HG02970 (cell line): ENCODE results near the gene KCNB1.

Experiments used
- ATAC-seq: cut with Tn5 transposase; IDR thresholded peaks from one replicate; pipeline ENCODE4 v1.9.1; 2021; ENCODE audit warnings: mild to moderate bottlenecking, moderate library complexity, moderate number of reproducible peaks; ENCODE audit not compliant: unreplicated experiment, low FRiP score

Gene KCNB1

DNA sequence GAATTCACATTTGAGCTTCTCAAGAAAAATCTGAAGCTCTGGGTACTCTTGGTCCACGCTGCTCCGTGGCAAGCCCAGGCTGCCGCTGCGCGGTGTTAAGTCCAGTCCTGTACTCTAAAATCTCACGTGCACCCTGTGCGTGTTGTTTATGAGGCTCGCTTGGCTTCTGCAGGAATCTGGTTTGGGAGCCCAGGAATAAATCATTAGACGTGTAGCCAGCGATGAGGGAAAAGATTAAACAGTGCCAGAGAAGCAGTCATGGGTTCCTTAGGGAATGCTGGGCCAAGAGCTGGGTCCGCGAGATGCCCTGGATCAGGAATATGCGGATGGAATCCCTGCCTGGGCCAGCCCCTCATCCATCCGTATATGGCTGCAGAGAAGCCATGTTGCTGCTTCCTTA is 87.3 kb downstream of the KCNB1 start:
- no peak for ATAC-seq

DNA sequence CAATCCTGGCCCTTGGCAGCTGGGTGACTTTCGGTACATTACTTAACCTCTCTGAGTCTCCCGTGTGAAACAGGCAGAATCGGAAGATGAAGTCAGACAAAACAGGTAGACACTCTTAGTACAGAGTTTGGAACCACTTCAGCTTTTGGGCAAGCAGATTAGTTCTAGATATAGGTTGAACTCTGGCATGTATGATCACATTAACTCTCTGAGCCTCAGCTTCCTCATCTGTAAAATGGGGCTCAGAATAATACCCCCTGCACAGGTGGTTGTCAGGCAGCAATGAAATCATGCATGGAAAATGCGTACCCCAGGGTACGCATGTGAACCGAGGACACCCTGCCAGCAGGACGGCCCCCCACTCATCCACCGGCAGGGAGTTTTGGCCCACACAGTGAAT is 87.7 kb downstream of the KCNB1 start:
- no peak for ATAC-seq

DNA sequence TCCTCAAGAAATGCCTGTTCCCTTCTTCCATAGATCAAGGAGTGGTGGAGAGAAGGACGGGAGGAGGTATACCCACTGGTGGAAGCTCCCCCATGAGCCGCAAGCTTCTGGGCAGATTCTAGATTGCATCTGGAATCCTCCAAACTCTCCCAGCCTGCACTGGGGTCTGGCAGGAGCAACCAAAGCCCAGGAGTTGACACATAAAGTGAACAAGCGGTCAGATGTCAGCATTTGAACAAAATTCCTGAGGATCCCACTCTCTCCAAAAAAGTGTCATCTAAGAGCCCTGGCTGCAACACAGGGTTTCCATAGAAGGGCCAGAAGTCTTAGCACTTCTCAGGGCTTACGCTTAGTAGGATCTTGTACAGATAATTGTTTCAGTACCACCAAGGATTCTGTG is 88.2 kb downstream of the KCNB1 start:
- no peak for ATAC-seq

DNA sequence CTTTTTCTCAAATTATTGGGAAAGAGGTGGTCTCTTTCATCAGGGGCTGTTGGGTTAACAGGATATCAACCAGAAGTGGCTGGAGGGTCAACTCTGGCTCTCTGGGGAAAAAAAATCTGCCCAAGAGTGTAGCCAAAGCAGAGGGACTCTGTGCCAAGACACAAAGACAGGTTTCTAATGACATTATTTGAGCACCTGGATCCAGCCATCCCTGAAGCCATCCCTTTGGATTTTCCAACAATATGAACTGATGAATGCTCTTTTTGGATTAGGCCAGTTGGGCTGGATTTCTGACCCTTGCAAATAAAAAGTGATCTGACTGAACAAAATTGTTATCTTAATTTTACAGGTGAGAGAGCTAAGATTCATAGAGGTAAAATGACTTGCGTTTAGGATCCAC is 88.7 kb downstream of the KCNB1 start:
- no peak for ATAC-seq

DNA sequence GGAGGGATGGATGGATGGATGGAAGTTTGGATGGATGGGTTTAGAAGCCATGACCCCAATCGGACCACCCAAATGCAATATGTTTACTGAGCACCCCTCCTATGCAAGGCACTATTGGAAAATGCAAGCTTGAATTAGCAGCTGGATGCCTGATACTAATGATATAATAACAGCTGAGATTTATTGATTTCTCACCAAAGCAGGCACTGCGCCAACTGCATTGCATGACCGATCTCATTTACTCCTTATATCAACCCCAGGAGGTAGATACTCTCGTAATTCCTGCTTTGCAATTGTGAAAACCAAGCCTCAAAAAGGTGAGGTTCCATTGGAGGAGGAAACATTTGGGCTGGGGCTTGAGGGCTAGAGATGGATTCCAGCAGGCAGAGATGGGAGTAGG is 89.7 kb downstream of the KCNB1 start:
- no peak for ATAC-seq

DNA sequence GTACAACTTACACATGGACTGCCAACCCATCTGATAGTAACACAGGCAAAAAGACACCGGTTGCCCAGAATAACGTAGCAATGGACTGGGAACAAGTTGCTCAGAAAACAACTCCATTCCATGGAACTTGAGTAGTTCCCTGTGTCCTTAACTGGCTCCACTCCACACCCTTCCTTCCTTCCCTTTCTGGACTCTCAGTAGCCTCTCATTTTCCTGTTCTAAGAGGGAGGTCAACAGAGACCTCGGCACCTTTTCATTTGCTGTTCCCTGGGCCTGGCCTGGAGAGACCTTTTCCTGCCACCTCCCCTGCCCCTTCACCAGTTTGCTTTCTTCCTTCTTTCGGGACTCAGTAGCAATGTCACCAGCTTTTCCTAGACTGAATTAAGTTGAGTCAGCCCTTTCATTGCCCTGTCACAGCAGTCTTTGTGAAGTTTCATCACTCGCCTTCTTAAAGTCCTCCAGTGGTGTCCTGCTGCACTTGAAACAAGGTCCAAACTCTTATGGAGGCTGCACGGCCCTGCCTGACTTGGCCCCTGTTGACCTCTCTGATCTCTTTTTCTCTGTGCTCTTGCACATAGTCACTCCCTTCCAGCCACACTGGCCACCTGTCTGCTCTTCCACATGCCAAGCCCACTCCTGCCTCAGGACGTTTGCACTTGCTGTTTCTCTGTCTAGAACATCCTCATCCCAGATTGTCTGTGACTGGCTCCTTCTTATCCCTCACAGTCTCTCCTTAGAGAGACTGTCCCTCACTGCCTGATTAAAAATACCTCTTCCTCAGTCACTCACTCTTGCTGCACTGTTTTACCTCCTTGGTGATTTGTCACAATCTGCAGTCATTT is 90.8 kb downstream of the KCNB1 start:
- ATAC-seq = no peak

DNA sequence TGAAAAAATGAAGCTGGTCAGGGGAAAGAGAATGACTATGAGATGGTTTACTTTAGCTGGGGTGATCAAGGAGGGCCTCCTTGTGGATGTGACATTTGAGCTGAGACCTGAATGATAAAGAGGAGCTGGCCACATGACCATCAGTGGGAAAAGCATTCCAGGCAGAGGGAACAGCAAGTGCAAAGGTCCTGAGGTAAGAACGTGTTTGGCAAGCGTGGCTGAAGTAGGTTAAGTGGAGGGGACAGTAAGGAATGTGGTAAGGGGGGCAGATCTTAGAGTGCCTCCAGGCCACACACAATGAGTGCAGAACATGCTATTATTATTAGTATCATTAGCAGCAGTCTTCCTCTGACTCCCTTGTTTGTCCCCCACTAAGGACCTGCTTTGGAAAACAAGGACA is 92.6 kb downstream of the KCNB1 start:
- no peak for ATAC-seq

DNA sequence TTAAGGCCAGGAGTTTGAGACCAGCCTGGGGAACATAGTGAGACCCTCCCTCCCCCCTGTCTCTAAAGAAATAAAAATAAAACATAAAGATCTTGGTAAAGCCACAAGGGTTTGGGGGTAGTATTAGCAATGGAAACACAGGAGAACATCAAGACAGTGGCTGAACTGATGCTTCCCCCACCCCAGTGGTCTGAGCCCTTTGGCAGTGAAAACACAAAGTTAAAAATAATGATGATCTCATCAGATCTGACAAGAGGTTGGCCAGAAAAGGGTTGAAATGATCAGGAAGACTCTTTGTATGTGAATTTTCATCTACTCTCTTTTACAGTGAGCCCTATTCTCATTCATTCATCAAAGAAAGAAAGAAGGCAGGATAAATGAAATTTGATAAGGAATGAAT is 93.7 kb downstream of the KCNB1 start:
- ATAC-seq = no peak

DNA sequence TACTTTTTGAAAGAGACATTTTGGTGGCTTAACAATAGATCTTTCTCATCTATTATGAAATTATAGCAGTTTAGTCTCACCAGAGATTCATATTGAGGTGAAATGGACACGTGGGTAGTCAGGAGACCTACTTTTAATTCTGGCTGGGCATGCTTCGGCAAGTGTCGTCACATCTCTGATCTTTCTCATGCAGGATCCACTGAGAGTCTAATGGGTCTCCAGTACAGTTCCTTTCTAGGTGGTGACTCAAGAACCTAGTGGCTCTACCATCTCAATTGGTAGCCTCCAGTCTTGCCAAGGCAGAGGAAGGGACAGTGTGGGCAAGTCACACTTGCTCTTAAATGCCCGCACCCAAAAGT is 94.9 kb downstream of the KCNB1 start:
- no peak for ATAC-seq

DNA sequence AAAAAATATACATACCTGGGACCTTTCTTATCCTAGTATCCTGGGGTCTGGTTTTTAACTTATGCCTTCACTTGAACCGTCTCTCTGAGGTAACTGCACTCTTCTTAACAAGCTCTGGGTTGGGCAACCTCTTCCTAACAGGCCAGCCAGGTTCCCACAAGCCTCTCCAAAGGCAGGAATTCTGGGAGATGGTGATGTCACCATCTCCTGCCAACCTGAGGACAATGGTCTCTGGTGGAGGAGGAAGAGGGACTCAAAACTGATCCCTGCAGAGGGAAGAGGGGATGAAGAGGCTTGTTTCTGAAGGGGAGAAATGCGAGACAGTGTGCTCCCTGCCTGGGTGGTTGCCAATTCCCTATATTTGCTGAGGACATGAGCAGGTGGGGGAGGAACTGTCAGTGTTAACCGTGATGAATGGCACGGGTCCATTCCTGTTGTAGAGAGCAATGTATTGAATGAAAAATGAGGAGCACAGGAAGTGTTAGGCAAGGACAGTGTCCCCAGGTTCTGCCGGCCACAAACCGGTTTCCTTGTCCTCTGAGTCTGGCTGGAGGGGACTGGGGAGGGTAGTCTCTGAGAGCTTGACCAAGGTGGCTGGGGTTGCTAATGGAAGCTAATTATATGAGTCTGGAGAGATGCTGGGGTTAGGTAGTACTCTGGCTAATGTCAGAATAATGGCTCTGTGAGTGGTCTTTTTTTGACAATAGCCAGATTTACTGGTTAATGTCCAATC is 95.5 kb downstream of the KCNB1 start:
- ATAC-seq = no peak

DNA sequence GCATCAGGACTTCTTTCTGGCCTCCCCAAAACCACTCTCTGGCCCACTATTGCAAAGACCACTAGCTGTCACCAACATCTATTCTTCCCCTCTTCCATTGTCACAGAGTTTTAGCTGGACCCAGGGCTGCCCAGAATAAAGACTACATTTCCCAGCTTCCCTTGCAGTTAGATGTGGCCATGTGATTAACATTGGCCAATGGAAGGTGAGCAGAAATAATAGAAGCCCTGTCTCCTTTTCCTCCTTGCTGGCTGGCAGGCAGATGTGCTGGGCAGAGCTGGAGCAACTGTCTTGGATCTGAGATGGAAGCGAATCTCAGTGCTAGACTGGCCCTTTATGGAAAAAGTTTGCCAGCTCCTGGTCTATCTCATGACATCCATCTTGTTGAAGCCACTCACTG is 97.0 kb downstream of the KCNB1 start:
- no peak for ATAC-seq

DNA sequence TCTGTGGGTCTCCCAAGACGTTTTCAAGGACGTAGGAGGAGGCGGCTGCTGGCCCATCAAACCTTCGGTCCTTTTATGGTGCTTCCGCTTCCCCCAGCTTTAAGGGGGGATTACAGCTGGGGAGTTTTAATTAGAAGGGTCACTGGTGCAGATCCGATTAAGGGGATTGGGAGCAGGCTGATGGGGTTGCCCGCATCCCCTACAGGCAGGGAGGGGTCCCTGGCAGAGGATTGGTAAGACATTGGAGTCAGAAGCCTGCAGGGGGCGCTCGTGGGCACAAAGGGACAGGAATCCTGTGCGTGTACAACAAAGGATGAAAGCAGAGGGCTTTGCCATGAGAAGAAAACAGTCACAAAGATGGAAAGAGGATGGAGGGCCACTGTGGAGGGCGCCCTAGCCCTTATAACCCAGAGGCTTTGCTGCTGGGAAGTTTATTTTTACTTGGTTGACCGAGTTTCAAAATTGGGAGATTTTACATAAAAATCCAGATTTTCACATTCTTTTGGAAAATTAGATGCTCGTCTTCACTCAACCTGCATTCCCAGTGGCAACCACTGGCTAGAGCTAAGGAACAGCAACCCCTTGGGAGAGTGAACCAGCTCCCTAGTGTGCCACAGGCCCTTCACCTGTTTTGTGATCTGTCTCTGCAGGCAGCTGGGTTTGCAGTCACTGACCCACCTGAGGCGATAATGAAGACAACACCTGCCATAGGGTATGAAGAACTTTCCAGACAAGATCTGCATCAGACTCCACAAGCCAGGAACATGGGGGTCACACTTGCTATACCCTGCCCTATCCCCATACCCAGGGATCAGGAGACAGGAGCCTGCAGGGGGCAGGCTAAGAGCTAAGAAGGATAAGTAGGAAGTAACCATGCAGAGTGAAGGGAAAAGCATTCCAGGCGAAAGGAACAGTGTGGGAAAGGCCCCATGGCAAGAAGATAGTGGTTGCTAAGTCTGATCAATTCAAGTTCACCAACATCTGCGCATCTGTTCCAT is 97.7 kb downstream of the KCNB1 start:
- no peak for ATAC-seq

DNA sequence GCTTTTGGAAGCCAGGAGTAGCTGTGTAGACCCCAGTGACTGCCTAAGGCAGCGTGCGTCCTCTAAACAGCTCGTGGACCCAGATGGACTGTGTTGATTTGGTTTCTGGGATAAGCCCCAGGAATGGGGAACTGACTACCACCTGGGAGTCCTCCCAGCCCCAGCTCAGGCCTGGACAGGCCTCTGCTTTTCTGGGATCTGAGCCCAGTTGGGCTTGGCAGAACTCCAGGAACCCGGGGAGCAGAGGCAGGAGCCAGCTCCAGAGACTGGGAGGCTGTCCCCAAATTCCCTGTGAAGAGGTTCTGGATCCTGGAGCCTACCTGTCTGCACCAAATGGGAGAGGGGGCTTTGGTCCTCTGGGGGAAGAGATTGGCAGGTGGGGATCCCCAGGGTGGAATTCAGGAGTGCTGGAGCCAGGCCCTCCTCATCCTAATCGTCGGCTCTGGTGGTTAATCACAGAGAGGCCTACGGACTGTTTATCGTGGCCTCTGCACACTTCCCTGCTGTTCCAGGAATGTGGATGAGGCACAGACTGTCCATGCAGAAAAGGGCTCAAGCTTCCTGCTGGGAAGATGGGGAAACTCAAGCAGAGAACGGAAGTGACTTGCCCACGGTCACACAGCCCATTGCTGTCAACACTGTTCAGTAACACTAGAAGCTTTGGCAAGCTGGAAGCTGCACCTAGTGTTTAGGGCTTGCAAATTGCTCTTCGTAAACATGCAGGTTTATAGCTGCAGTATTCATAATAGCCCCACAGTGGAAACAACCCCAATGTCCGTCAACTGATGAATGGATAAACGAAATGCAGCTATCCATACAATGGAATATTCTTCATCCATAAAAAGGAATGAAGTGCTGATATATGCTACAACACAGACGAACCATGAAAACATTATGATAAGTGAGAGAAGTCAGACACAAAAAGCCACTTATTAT is 100.6 kb downstream of the KCNB1 start:
- ATAC-seq = no peak

DNA sequence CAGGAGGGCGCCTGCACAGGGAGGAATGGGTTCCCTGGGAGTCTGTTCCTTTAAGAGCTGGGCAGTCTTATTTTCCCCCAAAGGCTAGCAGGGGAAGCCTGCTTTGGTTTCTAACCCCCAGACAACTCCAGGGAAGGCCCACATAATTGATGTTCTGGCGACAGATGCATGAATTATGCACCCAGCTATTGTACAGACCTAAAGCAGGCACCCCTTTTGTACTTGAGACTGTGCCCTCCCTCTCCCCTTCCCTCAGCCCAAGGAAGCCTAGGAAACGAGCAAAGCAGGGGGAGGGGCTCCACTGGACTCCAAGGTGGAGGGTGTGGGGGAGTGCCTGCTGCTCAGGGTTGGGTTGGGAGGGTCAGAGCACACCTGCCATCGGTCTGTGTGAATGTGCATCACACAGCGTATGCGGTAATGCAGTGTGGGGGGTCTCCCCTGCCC is 102.1 kb downstream of the KCNB1 start:
- no peak for ATAC-seq

DNA sequence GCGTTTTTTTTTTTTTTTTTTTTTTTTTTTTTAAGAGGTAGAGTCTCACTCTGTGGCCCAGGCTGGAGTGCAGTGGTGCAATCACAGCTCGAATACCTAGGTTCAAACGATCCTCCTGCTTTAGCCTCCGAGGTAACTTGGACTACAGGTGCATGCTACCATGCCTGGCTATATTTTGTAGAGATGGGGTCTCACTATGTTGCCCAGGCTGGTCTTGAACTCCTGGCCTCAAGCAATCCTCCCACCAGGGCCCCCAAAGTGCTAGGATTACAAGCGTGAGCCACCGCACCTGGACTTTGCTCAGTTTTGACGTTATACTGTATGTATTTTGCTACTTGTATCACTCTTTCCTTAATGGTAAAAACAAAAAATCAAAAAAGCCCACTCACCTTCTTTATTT is 103.1 kb downstream of the KCNB1 start:
- ATAC-seq = no peak

DNA sequence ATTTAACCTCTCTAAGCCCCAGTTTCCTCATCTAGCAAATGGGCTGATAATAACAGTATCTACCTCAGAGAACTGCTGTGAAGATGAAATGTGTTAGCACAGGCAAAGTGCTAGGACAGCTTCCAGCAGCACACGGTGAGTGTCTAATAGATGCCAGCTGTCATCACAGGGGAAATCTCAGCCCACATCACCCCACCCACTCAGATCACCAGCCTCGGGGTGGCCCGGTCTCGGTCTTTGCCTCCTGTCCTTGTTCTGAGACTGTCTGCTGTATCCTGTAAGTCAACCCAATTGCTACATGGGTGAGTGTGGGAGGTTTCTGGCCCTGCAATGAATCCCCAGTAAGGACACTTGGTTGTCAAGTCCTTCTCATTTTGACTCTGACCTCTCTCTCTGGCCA is 105.1 kb downstream of the KCNB1 start:
- ATAC-seq = no peak

DNA sequence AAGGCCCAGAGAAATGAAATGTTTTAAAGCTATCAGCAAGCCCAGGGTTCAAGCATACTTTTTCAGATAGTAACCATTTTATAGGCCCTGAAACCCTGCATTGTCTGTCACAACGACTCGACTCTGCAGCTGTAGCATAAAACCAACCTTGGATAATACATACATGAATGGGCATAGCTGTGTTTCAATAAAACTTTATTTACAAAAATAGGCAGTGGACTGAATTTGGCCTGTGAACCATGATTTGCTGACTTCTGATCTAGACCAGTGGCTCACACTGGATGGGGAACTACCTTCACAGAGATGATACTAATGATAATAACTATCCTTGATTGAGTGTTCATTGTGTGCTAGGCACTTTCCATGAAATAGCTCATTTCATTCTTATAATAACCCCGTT is 107.3 kb downstream of the KCNB1 start:
- ATAC-seq = no peak

DNA sequence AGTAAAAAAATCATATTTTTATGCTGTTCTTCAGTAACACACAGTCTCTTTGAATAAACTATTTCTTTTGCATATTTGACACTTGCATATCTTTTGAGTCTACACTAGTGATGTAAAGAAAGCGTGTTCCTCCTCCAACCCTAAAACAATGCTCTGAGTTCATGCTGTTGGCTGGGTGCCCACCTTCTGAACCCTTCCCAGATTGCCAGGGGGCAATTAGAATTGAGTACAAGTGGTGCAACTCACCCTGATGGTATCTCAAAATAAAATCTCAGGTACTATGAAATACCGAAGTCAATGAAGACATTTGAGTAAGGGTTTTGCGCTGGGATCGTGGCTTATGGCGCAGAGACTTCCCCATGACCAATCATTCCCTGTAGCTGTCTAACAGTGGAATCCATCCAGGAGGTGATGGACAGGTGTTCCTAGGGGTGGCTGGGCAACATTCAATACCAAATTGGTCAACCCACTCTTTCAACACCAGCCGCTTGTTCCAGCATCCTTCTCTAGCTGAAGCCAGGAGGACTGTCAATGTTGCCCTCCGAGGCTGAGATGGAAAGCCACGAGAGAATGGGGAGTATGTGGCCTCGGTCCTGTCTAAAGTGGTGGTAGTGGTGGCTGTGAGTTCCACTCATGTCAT is 110.3 kb downstream of the KCNB1 start:
- ATAC-seq = no peak

DNA sequence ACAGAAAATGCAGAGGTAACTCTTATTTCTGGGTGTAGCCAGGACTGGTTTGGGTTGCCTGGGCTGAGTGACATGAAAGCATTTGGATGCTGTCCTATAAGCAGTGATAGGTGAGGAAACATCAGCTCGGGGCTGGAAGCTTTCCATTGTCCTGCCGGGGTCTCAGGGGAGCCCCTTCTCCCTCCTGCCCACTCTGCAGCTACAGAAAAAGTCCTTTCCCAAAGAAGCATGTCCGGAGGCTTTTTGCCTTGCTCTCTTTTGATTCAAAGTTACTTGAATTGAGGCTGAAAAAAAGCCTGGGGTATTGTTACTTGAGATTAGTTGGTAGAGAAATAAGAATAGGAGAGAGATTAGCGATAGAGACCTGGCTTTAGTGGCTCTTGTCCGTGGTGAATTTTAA is 113.9 kb downstream of the KCNB1 start:
- ATAC-seq = no peak
